Loucy (cell line): ENCODE data around the gene PTPRQ.

Experiments
- H2AFZ ChIP-seq: fragments of 200-600 bp; sonication (generic); 2 replicates; pipeline ENCODE4 v1.6.0; 2016; ENCODE audit warnings: antibody characterized with exemption, mild to moderate bottlenecking, low read length, moderate library complexity
- H3F3A ChIP-seq: fragments of 200-600 bp; 2 replicates; pipeline ENCODE4 v1.6.0; 2016; ENCODE audit warnings: antibody characterized with exemption, low read depth, mild to moderate bottlenecking
- H3K27me3 ChIP-seq: fragments of 200-600 bp; sonication (generic); 2 replicates; pipeline ENCODE4 v1.6.1; 2014; ENCODE audit warnings: low read length, mild to moderate bottlenecking; ENCODE audit not compliant: insufficient read depth, poor library complexity, severe bottlenecking
- H3K36me3 ChIP-seq: fragments of 200-600 bp; sonication (generic); 2 replicates; pipeline ENCODE4 v1.6.1; 2016; ENCODE audit warnings: low read length; ENCODE audit not compliant: insufficient read depth
- H3K4me1 ChIP-seq: fragments of 200-600 bp; sonication (generic); 2 replicates; pipeline ENCODE4 v1.5.1; 2014; ENCODE audit warnings: low read length, mild to moderate bottlenecking; ENCODE audit not compliant: insufficient read depth, poor library complexity, severe bottlenecking
- H3K4me2 ChIP-seq: fragments of 200-600 bp; sonication (generic); 2 replicates; pipeline ENCODE4 v1.6.0; 2014; ENCODE audit warnings: antibody characterized with exemption, low read length, low read depth, mild to moderate bottlenecking; ENCODE audit not compliant: poor library complexity, severe bottlenecking
- H3K4me3 ChIP-seq: fragments of 200-600 bp; sonication (generic); 2 replicates; pipeline ENCODE4 v1.5.1; 2014; ENCODE audit warnings: low read length, mild to moderate bottlenecking, mixed read lengths; ENCODE audit not compliant: poor library complexity, severe bottlenecking
- H3K79me2 ChIP-seq: fragments of 200-600 bp; sonication (generic); 2 replicates; pipeline ENCODE4 v1.6.1; 2014; ENCODE audit warnings: low read length; ENCODE audit not compliant: insufficient read depth
- H3K9ac ChIP-seq: fragments of 200-600 bp; sonication (generic); 2 replicates; pipeline ENCODE4 v1.6.0; 2014; ENCODE audit warnings: mild to moderate bottlenecking, low read depth, low read length, moderate library complexity; ENCODE audit not compliant: poor library complexity, severe bottlenecking
- H3K9me2 ChIP-seq: fragments of 200-600 bp; sonication (generic); replicated peaks from 2 replicates; pipeline ENCODE4 v1.6.1; 2016; ENCODE audit warnings: low read depth, low read length, mixed read lengths
- H3K9me3 ChIP-seq: fragments of 200-600 bp; sonication (generic); 2 replicates; pipeline ENCODE4 v1.6.1; 2014; ENCODE audit warnings: mild to moderate bottlenecking, antibody characterized with exemption, low read length, low read depth; ENCODE audit not compliant: insufficient read depth
- H4K20me1 ChIP-seq: fragments of 200-600 bp; sonication (generic); 2 replicates; pipeline ENCODE4 v1.6.0; 2014; ENCODE audit warnings: antibody characterized with exemption, low read length, mild to moderate bottlenecking; ENCODE audit not compliant: insufficient read depth, poor library complexity, severe bottlenecking
- CTCF ChIP-seq: fragments of 200-600 bp; sonication (generic); conservative IDR thresholded peaks from 2 replicates; pipeline ENCODE4 v1.5.1; 2014; ENCODE audit warnings: mild to moderate bottlenecking, antibody characterized with exemption, low read length
- EZH2phosphoT487 ChIP-seq: fragments of 200-600 bp; IDR thresholded peaks from 2 replicates; pipeline ENCODE4 v1.6.1; 2018; ENCODE audit warnings: antibody characterized with exemption, mild to moderate bottlenecking, moderate library complexity, borderline replicate concordance

The PTPRQ gene

GRCh38 chr12:80493466-80493865 is 49.4 kb downstream of the PTPRQ start:
- Histone ChIP-seq H3K79me2 (no peaks in the 10 kb centered on the region), H2AFZ (no peak overlapping the region), H4K20me1 (no peaks in the 10 kb centered on the region), H3F3A (no peaks in the 10 kb centered on the region), H3K4me3 (no peak overlapping the region), H3K36me3 (no peaks in the 10 kb centered on the region), H3K9me3 (no peaks in the 10 kb centered on the region), H3K4me1 (no peaks in the 10 kb centered on the region), H3K4me2 (no peak overlapping the region), H3K9me2 (no peaks in the 10 kb centered on the region), H3K9ac (no peak overlapping the region), H3K27me3 (no peaks in the 10 kb centered on the region)
- TF ChIP-seq CTCF (no peak), EZH2phosphoT487 (no peak)

GRCh38 chr12:80494836-80495235 is 50.8 kb downstream of the PTPRQ start:
- no peak overlapping the region for H3K4me3 ChIP-seq
- no peaks in the 10 kb centered on the region for H3F3A ChIP-seq
- no peaks in the 10 kb centered on the region for H3K36me3 ChIP-seq
- no peaks in the 10 kb centered on the region for H3K27me3 ChIP-seq
- no peak overlapping the region for H2AFZ ChIP-seq
- no peaks in the 10 kb centered on the region for H3K9me3 ChIP-seq
- no peak for TF ChIP-seq EZH2phosphoT487
- TF ChIP-seq CTCF: no peak
- no peak overlapping the region for H3K4me2 ChIP-seq
- no peak overlapping the region for H3K9ac ChIP-seq
- H4K20me1 ChIP-seq: no peaks in the 10 kb centered on the region
- no peaks in the 10 kb centered on the region for H3K9me2 ChIP-seq
- H3K4me1 ChIP-seq: no peaks in the 10 kb centered on the region
- no peaks in the 10 kb centered on the region for H3K79me2 ChIP-seq

- Histone ChIP-seq H4K20me1 (no peaks in the 10 kb centered on the region), H3K4me1 (no peaks in the 10 kb centered on the region), H3K4me2 (no peak overlapping the region), H3K27me3 (no peaks in the 10 kb centered on the region), H3K4me3 (no peak overlapping the region), H3K36me3 (no peaks in the 10 kb centered on the region), H3F3A (no peaks in the 10 kb centered on the region), H2AFZ (no peak overlapping the region), H3K9me2 (no peaks in the 10 kb centered on the region), H3K9me3 (no peaks in the 10 kb centered on the region), H3K9ac (no peak overlapping the region), H3K79me2 (no peaks in the 10 kb centered on the region)
- TF ChIP-seq EZH2phosphoT487 (no peak), CTCF (no peak)
Measured at GRCh38 chr12:80498059-80498728, 54.2 kb downstream of the PTPRQ start.
